Neural cell (in vitro differentiated cells): ENCODE data around the gene VSIG4. TPM values are rescaled to one million over a fixed set of nuclear protein-coding genes. Genes with fewer than 3 reads are reported as not detected.

Source experiments
- H2AFZ ChIP-seq: fragments of 200-600, 300-800 bp; sonication (generic), shearing (Covaris generic); 2 replicates; pipeline ENCODE4 v1.6.0; 2014; ENCODE audit warnings: low read depth, mild to moderate bottlenecking, antibody characterized with exemption, low read length, moderate library complexity
- H3F3A ChIP-seq: fragments of 200-600 bp; shearing (Covaris generic); 2 replicates; pipeline ENCODE4 v1.6.1; 2016; ENCODE audit warnings: mild to moderate bottlenecking, moderate library complexity, mixed read lengths, antibody characterized with exemption, low read length; ENCODE audit not compliant: insufficient read depth, poor library complexity, severe bottlenecking
- H3K27ac ChIP-seq: fragments of 200-600, 300-800 bp; sonication (generic), shearing (Covaris generic); 2 replicates; pipeline ENCODE4 v1.5.1; 2014; ENCODE audit warnings: mild to moderate bottlenecking, low read length, moderate library complexity
- H3K27me3 ChIP-seq: fragments of 300-800, 200-600 bp; sonication (generic), shearing (Covaris generic); 2 replicates; pipeline ENCODE4 v1.6.0; 2014; ENCODE audit warnings: mild to moderate bottlenecking, low read depth, low read length, moderate library complexity; ENCODE audit not compliant: insufficient read depth
- H3K36me3 ChIP-seq: fragments of 300-800, 200-600 bp; sonication (generic), shearing (Covaris generic); 2 replicates; pipeline ENCODE4 v1.5.1; 2014; ENCODE audit warnings: mild to moderate bottlenecking, antibody characterized with exemption, low read length, moderate library complexity; ENCODE audit not compliant: insufficient read depth
- H3K4me2 ChIP-seq: fragments of 300-800, 200-600 bp; sonication (generic), shearing (Covaris generic); 2 replicates; pipeline ENCODE4 v1.6.0; 2014; ENCODE audit warnings: mild to moderate bottlenecking, low read length
- H3K4me3 ChIP-seq: fragments of 300-800, 200-600 bp; sonication (generic), shearing (Covaris generic); 2 replicates; pipeline ENCODE4 v1.5.1; 2014; ENCODE audit warnings: mild to moderate bottlenecking, low read length, moderate library complexity
- H3K79me2 ChIP-seq: fragments of 200-600 bp; shearing (Covaris generic); replicated peaks from 2 replicates; pipeline ENCODE4 v1.6.0; 2014; ENCODE audit warnings: mild to moderate bottlenecking, low read length, moderate library complexity; ENCODE audit not compliant: insufficient read depth
- H3K9ac ChIP-seq: fragments of 300-800, 200-600 bp; sonication (generic), shearing (Covaris generic); 2 replicates; pipeline ENCODE4 v1.6.1; 2016; ENCODE audit warnings: mild to moderate bottlenecking, low read length, mixed read lengths
- H3K9me2 ChIP-seq: fragments of 200-600 bp; shearing (Covaris generic); 2 replicates; pipeline ENCODE4 v1.6.1; 2016; ENCODE audit warnings: mild to moderate bottlenecking, low read length, mixed read lengths; ENCODE audit not compliant: insufficient read depth
- H3K9me3 ChIP-seq: fragments of 200-600, 300-800 bp; sonication (generic), shearing (Covaris generic); 2 replicates; pipeline ENCODE4 v1.6.1; 2016; ENCODE audit warnings: mild to moderate bottlenecking, mixed run types, low read length, moderate library complexity, mixed read lengths
- H4K20me1 ChIP-seq: fragments of 200-600 bp; shearing (Covaris generic); 2 replicates; pipeline ENCODE4 v1.6.1; 2016; ENCODE audit warnings: mild to moderate bottlenecking, mixed run types; ENCODE audit not compliant: insufficient read depth
- CTCF ChIP-seq: fragments of 450-650 bp; IDR thresholded peaks from 2 replicates; pipeline ENCODE4 v1.5.1; 2014; ENCODE audit warnings: antibody characterized with exemption, mild to moderate bottlenecking, moderate library complexity; ENCODE audit not compliant: poor library complexity, severe bottlenecking
- EP300 ChIP-seq: fragments of 450-650 bp; conservative IDR thresholded peaks from 2 replicates; pipeline ENCODE4 v1.6.1; 2014; ENCODE audit warnings: antibody characterized with exemption, mild to moderate bottlenecking, moderate library complexity; ENCODE audit not compliant: poor library complexity, severe bottlenecking
- EZH2 ChIP-seq: fragments of 200-600, 300-800 bp; shearing (Covaris generic), sonication (generic); IDR thresholded peaks from 2 replicates; pipeline ENCODE4 v1.6.1; 2014; ENCODE audit warnings: antibody characterized with exemption, low read length, borderline replicate concordance, mild to moderate bottlenecking; ENCODE audit not compliant: insufficient read depth, poor library complexity, severe bottlenecking
- MXI1 ChIP-seq: fragments of 450-650 bp; conservative IDR thresholded peaks from 2 replicates; pipeline ENCODE4 v1.6.1; 2014; ENCODE audit warnings: antibody characterized with exemption, mild to moderate bottlenecking; ENCODE audit not compliant: poor library complexity, severe bottlenecking
- POLR2AphosphoS5 ChIP-seq: IDR thresholded peaks from 2 replicates; pipeline ENCODE4 v1.6.1; 2012
- RAD21 ChIP-seq: fragments of 450-650 bp; conservative IDR thresholded peaks from 2 replicates; pipeline ENCODE4 v1.6.1; 2014; ENCODE audit warnings: antibody characterized with exemption, mild to moderate bottlenecking, moderate library complexity
- REST ChIP-seq: IDR thresholded peaks from 2 replicates; pipeline ENCODE4 v1.6.1; 2012; ENCODE audit warnings: borderline replicate concordance
- SMC3 ChIP-seq: fragments of 450-650 bp; conservative IDR thresholded peaks from 2 replicates; pipeline ENCODE4 v1.6.1; 2014; ENCODE audit warnings: antibody characterized with exemption, mild to moderate bottlenecking, moderate library complexity; ENCODE audit not compliant: poor library complexity
- TAF1 ChIP-seq: IDR thresholded peaks from 2 replicates; pipeline ENCODE4 v1.6.1; 2012; ENCODE audit warnings: low read depth
- polyA plus RNA-seq: library from polyadenylated mRNA; depleted of rRNA; stranded (reverse); fragments of >200 nt; gene quantifications from 2 replicates; pipeline ENCODE4 v1.2.3, GENCODE V29; 2014

VSIG4 gene
- polyA plus RNA-seq, 1 donor from 2014 or later: not detected

- H3K79me2 ChIP-seq: no peaks in the 10 kb centered on the region
- H4K20me1 ChIP-seq: no peaks in the 10 kb centered on the region
- no peaks in the 10 kb centered on the region for H3K36me3 ChIP-seq
- no peak overlapping the region for H2AFZ ChIP-seq
- H3K27ac ChIP-seq: no peak overlapping the region
- H3F3A ChIP-seq: no peaks in the 10 kb centered on the region
- H3K9me3 ChIP-seq: no peaks in the 10 kb centered on the region
- no peak overlapping the region for H3K9ac ChIP-seq
- H3K4me2 ChIP-seq: no peak overlapping the region
- H3K27me3 ChIP-seq: no peaks in the 10 kb centered on the region
- TF ChIP-seq RAD21 (no peak), REST (no peak), EP300 (no peak), TAF1 (no peak), CTCF (no peak), SMC3 (no peak), EZH2 (no peak), POLR2AphosphoS5 (no peak), MXI1 (no peak)
- H3K9me2 ChIP-seq: no peaks in the 10 kb centered on the region
- no peak overlapping the region for H3K4me3 ChIP-seq
These were observed 26.6 kb downstream of the VSIG4 start for GRCh38 chrX:66013194-66013816.

- Histone ChIP-seq H3K9me2 (no peaks in the 10 kb centered on the region), H3F3A (no peaks in the 10 kb centered on the region), H3K4me2 (no peak overlapping the region), H3K79me2 (no peaks in the 10 kb centered on the region), H4K20me1 (no peaks in the 10 kb centered on the region), H3K9me3 (no peaks in the 10 kb centered on the region), H3K4me3 (no peak overlapping the region), H3K27ac (no peak overlapping the region), H3K27me3 (no peaks in the 10 kb centered on the region), H2AFZ (no peak overlapping the region), H3K9ac (no peak overlapping the region), H3K36me3 (no peaks in the 10 kb centered on the region)
- no peak for TF ChIP-seq TAF1
- no peak for TF ChIP-seq MXI1
- no peak for TF ChIP-seq POLR2AphosphoS5
- TF ChIP-seq CTCF: no peak
These were observed 27.8 kb downstream of the VSIG4 start for GRCh38 chrX:66012094-66012534.
